Fibroblast of lung (primary cell): ENCODE results near the gene SORCS2.

ENCODE experiments used
- EZH2 ChIP-seq: IDR thresholded peaks from 2 replicates; pipeline ENCODE4 v1.5.1; 2012; ENCODE audit warnings: low read length, control low read depth, mild to moderate bottlenecking; ENCODE audit errors: missing control alignments
- TF ChIP-seq, protein P1 (sequence below), 2 donors: IDR thresholded peaks in 1 of 2; conservative IDR thresholded peaks in 1 of 2; 1 replicate in 1 of 2; 2 replicates in 1 of 2; pipeline ENCODE4 v1.5.1; 2011 to 2012; ENCODE audit warnings: low read length in 2 of 2, control low read depth in 1 of 2, inconsistent platforms in 1 of 2, low read depth in 1 of 2, mild to moderate bottlenecking in 1 of 2

DNA sequence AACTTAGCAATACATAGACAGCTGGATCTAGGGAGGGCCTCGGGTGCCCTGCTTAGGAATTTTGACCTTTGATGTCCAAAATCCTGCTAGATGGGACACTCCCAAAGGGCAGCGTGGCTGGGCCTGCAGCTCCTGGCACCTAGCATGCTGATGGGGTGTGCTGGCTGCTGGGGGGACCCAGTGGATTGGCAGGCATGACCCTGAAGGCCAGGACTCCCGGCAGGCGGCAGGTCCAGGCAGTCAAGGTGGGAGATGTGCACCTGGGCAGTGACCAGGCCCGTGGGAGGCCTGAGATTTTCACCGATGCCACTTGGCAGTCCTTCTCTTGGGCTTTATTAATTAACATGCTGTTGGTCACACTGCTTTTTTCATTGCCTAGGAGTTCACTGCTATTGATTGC lies 158.1 kb downstream of the SORCS2 start:
- TF ChIP-seq, protein P1, sequence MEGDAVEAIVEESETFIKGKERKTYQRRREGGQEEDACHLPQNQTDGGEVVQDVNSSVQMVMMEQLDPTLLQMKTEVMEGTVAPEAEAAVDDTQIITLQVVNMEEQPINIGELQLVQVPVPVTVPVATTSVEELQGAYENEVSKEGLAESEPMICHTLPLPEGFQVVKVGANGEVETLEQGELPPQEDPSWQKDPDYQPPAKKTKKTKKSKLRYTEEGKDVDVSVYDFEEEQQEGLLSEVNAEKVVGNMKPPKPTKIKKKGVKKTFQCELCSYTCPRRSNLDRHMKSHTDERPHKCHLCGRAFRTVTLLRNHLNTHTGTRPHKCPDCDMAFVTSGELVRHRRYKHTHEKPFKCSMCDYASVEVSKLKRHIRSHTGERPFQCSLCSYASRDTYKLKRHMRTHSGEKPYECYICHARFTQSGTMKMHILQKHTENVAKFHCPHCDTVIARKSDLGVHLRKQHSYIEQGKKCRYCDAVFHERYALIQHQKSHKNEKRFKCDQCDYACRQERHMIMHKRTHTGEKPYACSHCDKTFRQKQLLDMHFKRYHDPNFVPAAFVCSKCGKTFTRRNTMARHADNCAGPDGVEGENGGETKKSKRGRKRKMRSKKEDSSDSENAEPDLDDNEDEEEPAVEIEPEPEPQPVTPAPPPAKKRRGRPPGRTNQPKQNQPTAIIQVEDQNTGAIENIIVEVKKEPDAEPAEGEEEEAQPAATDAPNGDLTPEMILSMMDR (conservative IDR thresholded peaks at IDR 0.05 in 1 of 2, IDR thresholded peaks at IDR 0.05 in 1 of 2; ENCODE audit: low read depth in 1 of 2, low read length in 2 of 2) = no peak
- TF ChIP-seq EZH2 = no peak
